Measurements from ENCODE around the gene CCM2L. TPM values are rescaled to one million over a fixed set of nuclear protein-coding genes. Genes with fewer than 3 reads are reported as not detected.

CCM2L gene
- total and polyA plus RNA-seq, 2 donors (not counting 1 experiment from before 2014, with no cell fraction given): not detected

DNA sequence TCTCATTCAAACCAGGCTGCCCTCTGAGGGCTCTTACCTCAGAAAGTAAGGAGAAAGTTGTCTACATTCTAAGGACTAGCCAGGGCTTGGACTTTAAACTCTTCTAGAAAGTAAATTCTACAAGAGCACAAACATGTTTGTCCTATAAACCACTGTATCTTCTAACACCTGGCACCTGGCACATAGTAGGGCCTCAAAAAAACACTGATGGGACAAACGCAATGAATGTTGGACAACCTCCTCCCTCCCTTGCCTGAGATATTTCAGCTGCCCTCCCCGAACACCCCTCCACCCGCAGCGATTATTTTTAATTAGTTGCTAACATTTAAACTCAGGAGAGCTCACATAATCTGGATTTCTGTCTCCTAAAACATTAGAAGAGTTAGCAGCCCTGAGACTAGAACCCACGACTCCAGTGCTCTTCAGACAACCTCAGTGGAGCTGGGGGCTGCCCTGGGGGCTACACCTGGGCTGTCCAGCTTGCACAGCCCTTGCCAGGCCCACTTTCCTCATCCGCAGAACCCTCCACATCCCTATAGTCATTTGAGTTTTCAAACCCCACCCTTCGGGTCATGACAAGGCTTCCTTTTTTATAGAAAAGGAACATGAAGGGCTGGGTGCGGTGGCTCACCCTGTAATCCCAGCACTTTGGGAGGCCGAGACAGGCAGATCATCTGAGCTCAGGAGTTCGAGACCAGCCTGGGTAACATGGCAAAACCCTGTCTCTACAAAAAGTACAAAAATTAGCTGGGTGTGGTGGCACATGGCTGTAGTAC lies 46.7 kb downstream of the CCM2L start:
- H3K4me1 Mint-ChIP-seq: peaks cover 48% of the 10 kb centered on the region
- H3K27me3 Mint-ChIP-seq: no peaks in the 10 kb centered on the region
- ATAC-seq (ENCODE audit: low read depth) (no peak), DNase-seq (no peak)
- Histone ChIP-seq H3K27ac (ENCODE audit: low read length in 2 of 2) (peak overlapping the region in 1 of 2 donors; percentile 19), H3K4me3 (ENCODE audit: control extremely low read depth in 1 of 5, extremely low read depth in 1 of 5, insufficient read depth in 1 of 5, low read depth in 2 of 5, low read length in 4 of 5) (no peak overlapping the region), H3K4me2 (replicated peaks; ENCODE audit: low read depth, low read length, poor library complexity, severe bottlenecking) (peak overlapping the region; percentile 22), H3K36me3 (replicated peaks in 1 of 2; ENCODE audit: control extremely low read depth in 1 of 2, control insufficient read depth in 1 of 2, extremely low read depth in 1 of 2, insufficient read depth in 2 of 2, low read length in 1 of 2) (peaks cover 0 to 7% of the 10 kb centered on the region in 2 experiments), H3K79me2 (ENCODE audit: control insufficient read depth, insufficient read depth, low read length) (peaks cover 29% of the 10 kb centered on the region), H4K20me1 (ENCODE audit: control insufficient read depth, insufficient read depth, low read length, poor library complexity, severe bottlenecking) (no peaks in the 10 kb centered on the region), H3K9me3 (ENCODE audit: control extremely low read depth in 1 of 3, control insufficient read depth in 2 of 3, insufficient read depth in 1 of 3, low read length in 2 of 3) (no peaks in the 10 kb centered on the region), H3K4me1 (ENCODE audit: control insufficient read depth in 2 of 2, insufficient read depth in 2 of 2, low read length in 2 of 2) (peaks cover 30 to 50% of the 10 kb centered on the region in 2 donors), H3K27me3 (replicated peaks in 1 of 4; ENCODE audit: control extremely low read depth in 1 of 4, control insufficient read depth in 3 of 4, insufficient read depth in 4 of 4, low read length in 3 of 4) (peaks cover 0 to 3% (median 0%) of the 10 kb centered on the region in 4 experiments), H3K9ac (ENCODE audit: low read length) (no peak overlapping the region), H2AFZ (ENCODE audit: insufficient read depth, low read depth, low read length, poor library complexity, severe bottlenecking) (no peak overlapping the region)
- ChIA-PET CTCF (interaction anchor here (0.6 to 2.0 kb wide), 5 partner anchors 22 to 271 kb away, joined by 3 to 5 read pairs (median 5); no protein-coding TSS in a partner anchor), POLR2A (no interaction called here)
- H3K27ac Mint-ChIP-seq: peak overlapping the region; percentile 37
- no peak for TF ChIP-seq EZH2 (IDR thresholded peaks at IDR 0.05; ENCODE audit: borderline replicate concordance, insufficient read depth, low read depth, low read length, poor library complexity, severe bottlenecking)
- TF ChIP-seq, protein P1, sequence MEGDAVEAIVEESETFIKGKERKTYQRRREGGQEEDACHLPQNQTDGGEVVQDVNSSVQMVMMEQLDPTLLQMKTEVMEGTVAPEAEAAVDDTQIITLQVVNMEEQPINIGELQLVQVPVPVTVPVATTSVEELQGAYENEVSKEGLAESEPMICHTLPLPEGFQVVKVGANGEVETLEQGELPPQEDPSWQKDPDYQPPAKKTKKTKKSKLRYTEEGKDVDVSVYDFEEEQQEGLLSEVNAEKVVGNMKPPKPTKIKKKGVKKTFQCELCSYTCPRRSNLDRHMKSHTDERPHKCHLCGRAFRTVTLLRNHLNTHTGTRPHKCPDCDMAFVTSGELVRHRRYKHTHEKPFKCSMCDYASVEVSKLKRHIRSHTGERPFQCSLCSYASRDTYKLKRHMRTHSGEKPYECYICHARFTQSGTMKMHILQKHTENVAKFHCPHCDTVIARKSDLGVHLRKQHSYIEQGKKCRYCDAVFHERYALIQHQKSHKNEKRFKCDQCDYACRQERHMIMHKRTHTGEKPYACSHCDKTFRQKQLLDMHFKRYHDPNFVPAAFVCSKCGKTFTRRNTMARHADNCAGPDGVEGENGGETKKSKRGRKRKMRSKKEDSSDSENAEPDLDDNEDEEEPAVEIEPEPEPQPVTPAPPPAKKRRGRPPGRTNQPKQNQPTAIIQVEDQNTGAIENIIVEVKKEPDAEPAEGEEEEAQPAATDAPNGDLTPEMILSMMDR (IDR thresholded peaks at IDR 0.05): no peak
- no peaks in the 10 kb centered on the region for H3K9me3 Mint-ChIP-seq (ENCODE audit: insufficient read depth)
- 89% methylated on average over 7 of the region's 10 CpGs for WGBS (ENCODE audit: insufficient coverage)
- intact Hi-C loops (cut with micrococcal nuclease): no loop called here
- H3K4me3 Mint-ChIP-seq: peak overlapping the region; percentile 16

DNA sequence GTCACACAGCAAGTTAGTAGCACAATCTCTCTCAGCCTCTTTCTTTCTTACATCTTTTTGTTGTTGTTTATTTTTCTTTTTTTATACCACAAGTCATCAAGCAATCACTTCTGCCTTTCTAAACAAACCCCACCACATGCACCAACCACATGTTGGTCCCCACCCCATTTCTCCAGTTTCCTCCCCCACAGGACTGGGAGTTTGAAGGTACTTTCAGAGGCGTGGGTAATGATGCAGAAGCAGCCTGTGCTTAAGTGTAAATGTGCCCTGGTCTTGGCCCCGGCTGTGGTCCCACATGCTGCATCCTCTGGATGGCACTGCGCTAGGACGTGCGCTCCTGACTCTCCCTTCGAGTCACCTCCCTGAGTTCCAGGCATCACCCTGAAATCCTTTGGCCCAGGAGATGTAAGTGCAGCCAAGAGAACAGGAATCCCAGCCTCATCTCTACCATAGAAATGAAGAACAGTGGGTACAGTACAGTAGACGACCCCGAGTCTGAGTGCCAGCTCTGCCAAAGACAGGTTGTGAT lies 47.5 kb downstream of the CCM2L start:
- no peak for TF ChIP-seq EZH2 (IDR thresholded peaks at IDR 0.05; ENCODE audit: borderline replicate concordance, insufficient read depth, low read depth, low read length, poor library complexity, severe bottlenecking)
- TF ChIP-seq, protein P1 (IDR thresholded peaks at IDR 0.05): no peak
- no peak for DNase-seq
- Histone ChIP-seq H3K27me3 (replicated peaks in 1 of 4; ENCODE audit: control extremely low read depth in 1 of 4, control insufficient read depth in 3 of 4, insufficient read depth in 4 of 4, low read length in 3 of 4) (peaks cover 0 to 3% (median 0%) of the 10 kb centered on the region in 4 experiments), H3K27ac (ENCODE audit: low read length in 2 of 2) (no peak overlapping the region), H3K79me2 (ENCODE audit: control insufficient read depth, insufficient read depth, low read length) (peaks cover 29% of the 10 kb centered on the region), H3K4me3 (ENCODE audit: control extremely low read depth in 1 of 5, extremely low read depth in 1 of 5, insufficient read depth in 1 of 5, low read depth in 2 of 5, low read length in 4 of 5) (no peak overlapping the region), H3K9ac (ENCODE audit: low read length) (no peak overlapping the region), H2AFZ (ENCODE audit: insufficient read depth, low read depth, low read length, poor library complexity, severe bottlenecking) (no peak overlapping the region), H4K20me1 (ENCODE audit: control insufficient read depth, insufficient read depth, low read length, poor library complexity, severe bottlenecking) (no peaks in the 10 kb centered on the region), H3K4me1 (ENCODE audit: control insufficient read depth in 2 of 2, insufficient read depth in 2 of 2, low read length in 2 of 2) (peaks cover 33 to 49% of the 10 kb centered on the region in 2 donors), H3K36me3 (replicated peaks in 1 of 2; ENCODE audit: control extremely low read depth in 1 of 2, control insufficient read depth in 1 of 2, extremely low read depth in 1 of 2, insufficient read depth in 2 of 2, low read length in 1 of 2) (peaks cover 0 to 7% of the 10 kb centered on the region in 2 experiments), H3K9me3 (ENCODE audit: control extremely low read depth in 1 of 3, control insufficient read depth in 2 of 3, insufficient read depth in 1 of 3, low read length in 2 of 3) (no peaks in the 10 kb centered on the region), H3K4me2 (replicated peaks; ENCODE audit: low read depth, low read length, poor library complexity, severe bottlenecking) (no peak overlapping the region)
- no peaks in the 10 kb centered on the region for H3K27me3 Mint-ChIP-seq
- WGBS (ENCODE audit: insufficient coverage): 90% methylated on average over 7 of the region's 8 CpGs
- no peak for ATAC-seq (ENCODE audit: low read depth)
- ChIA-PET CTCF (interaction anchor here (2.0 kb wide), 2 partner anchors 26 to 27 kb away, joined by 5 read pairs; no protein-coding TSS in a partner anchor), POLR2A (no interaction called here)
- no peaks in the 10 kb centered on the region for H3K9me3 Mint-ChIP-seq (ENCODE audit: insufficient read depth)
- peaks cover 52% of the 10 kb centered on the region for H3K4me1 Mint-ChIP-seq
- intact Hi-C loops (cut with micrococcal nuclease): no loop called here
- no peak overlapping the region for H3K27ac Mint-ChIP-seq
- peak overlapping the region; percentile 10 for H3K4me3 Mint-ChIP-seq
